GM06990 (cell line): ENCODE measurements around the gene TRPT1.

Experiments
- DNase-seq: peaks from one replicate; pipeline ENCODE4 v3.0.0-alpha.2; 2011; ENCODE audit not compliant: insufficient read length; ENCODE audit errors: extremely low read depth
- H3K27me3 ChIP-seq: replicated peaks from 2 replicates; pipeline ENCODE4 v1.6.0; 2011; ENCODE audit warnings: low read length; ENCODE audit not compliant: control insufficient read depth, insufficient read depth
- H3K36me3 ChIP-seq: 2 replicates; pipeline ENCODE4 v1.5.1; 2011; ENCODE audit warnings: low read length; ENCODE audit not compliant: control insufficient read depth, insufficient read depth
- H3K4me3 ChIP-seq: replicated peaks from 2 replicates; pipeline ENCODE4 v1.5.1; 2011; ENCODE audit warnings: low read depth, mild to moderate bottlenecking, control low read depth, low read length
- CTCF ChIP-seq: IDR thresholded peaks from 2 replicates; pipeline ENCODE4 v1.5.1; 2011; ENCODE audit warnings: low read length, control low read depth, mild to moderate bottlenecking, inconsistent platforms; ENCODE audit not compliant: insufficient read depth, poor library complexity, severe bottlenecking

The TRPT1 gene

DNA sequence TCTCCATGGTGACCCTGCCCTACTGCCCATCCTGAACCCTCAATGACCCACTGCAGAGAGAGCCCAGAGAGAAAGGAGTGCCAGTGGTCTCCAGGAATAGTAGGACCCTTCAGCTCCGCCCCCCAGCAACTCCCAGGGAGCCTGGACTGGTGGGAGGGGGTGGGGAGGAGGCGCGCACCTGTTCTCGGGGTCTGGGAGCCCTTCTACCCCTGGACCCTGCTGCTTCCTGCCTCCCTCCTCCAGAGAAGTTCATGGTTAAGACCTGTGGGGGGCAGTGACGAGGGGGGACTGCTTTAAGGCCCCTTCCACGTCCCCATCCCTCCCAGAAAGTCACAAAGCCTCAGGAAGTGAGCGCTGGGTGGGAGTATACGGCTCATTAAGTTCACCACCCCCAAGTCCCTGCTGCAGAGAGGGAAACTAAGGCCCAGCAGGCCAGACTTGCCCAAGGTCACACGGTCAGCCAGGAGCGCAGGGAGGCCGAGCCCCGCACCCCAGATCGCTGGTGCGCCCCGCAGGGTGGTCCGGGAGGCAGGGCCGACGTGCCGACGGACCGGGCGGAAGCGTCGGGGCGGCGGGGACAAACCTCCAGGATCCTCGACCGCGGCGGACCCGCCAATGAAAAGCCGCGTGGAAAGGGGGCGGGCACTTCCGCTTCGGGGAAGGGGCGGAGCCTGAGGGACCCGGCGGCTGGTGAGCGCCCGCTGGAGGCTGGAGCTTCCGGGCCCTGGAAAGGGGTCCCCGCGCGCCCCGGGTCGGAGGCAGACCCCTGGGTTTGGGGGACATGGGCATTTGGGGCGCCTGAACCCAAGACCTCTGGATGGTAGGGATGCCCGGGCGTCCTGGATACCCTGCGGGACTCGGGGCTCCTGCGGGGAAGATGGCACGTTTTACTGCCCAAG lies at the start of gene TRPT1, which contains the start of gene NUDT22:
TRPT1 (minus strand) TSS at position 579 of the 899 bp plus-strand sequence; CDS start at position 253, 326 bp downstream.
NUDT22 (plus strand) TSS at position 667 of the 899 bp plus-strand sequence. CDS start 379 bp downstream, outside the sequence.
- H3K27me3 ChIP-seq, result no peaks in the 10 kb centered on the region
- peak; percentile 35 for TF ChIP-seq CTCF
- H3K36me3 ChIP-seq, result peaks cover 22% of the 10 kb centered on the region
- DNase-seq, result peak; percentile 92
- peak within 1 kb of the TSS; percentile 94 for H3K4me3 ChIP-seq

- no peak overlapping the region for H3K4me3 ChIP-seq
- no peak for TF ChIP-seq CTCF
- peaks cover 12% of the 10 kb centered on the region for H3K36me3 ChIP-seq
- H3K27me3 ChIP-seq, result no peaks in the 10 kb centered on the region
- peak; percentile 0 for DNase-seq
Observed at GRCh38 chr11:64275031-64275800, 49.2 kb upstream of the TRPT1 start.

DNA sequence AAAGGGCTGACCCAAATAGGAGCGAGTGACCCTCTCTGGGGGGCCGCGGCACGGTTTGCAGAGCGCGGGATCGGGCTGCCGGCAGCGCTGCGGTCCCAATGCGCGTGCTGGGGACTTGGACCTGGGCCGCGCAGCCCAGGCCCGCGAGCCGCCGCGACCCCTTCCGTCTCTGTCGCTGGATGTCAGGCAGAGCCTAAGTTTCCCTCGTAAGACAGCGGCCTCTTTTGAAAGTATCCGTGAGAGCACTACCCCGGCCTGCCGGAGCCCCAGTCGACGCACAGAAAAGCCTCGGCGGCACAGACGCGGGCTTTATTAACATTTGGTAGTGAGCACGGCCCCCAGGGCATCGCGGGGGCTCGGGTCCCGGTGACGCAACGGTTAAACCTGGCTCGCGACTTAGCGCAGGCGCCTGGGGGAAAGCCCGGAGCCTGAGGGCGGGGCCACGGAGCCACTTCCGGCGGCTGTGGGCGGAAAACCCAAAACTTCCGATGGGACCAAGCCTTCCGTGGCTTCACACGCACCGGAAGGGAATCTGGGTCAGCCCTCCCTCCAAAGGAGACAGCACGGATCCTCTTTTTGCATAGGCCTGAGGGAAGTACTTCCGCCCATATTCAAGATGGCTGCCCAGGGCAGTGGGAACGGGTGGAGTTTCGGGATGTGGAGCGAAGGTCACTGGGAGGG lies 43.7 kb upstream of the TRPT1 start:
- TF ChIP-seq CTCF, result no peak
- Histone ChIP-seq H3K4me3 (peak overlapping the region; percentile 65), H3K36me3 (peaks cover 2% of the 10 kb centered on the region), H3K27me3 (no peaks in the 10 kb centered on the region)
- peak; percentile 99 for DNase-seq

- Histone ChIP-seq H3K27me3 (no peaks in the 10 kb centered on the region), H3K36me3 (peaks cover 2% of the 10 kb centered on the region), H3K4me3 (peak overlapping the region; percentile 65)
- DNase-seq, result peak; percentile 72
- TF ChIP-seq CTCF, result no peak
Observed at GRCh38 chr11:64268893-64269539, 43.0 kb upstream of the TRPT1 start.
